Measurements from ENCODE around the gene GIMD1. TPM values are rescaled to one million over a fixed set of nuclear protein-coding genes. Genes with fewer than 3 reads are reported as not detected.

GIMD1 gene
- total and polyA plus RNA-seq, 7 donors = not detected

GRCh38 chr4:106314960-106315359 is 53.6 kb downstream of the GIMD1 start:
- H3K36me3 ChIP-seq = no peaks in the 10 kb centered on the region
- H3K9me3 ChIP-seq = no peaks in the 10 kb centered on the region
- peaks cover 0 to 43% (median 30%) of the 10 kb centered on the region in 4 donors for H3K4me1 ChIP-seq
- H3K4me3 ChIP-seq = peak overlapping the region; percentile 73 to 97 (median 87)
- DNase-seq = no peak
- no peaks in the 10 kb centered on the region for H3K27me3 ChIP-seq
- H3K27ac ChIP-seq = peak overlapping the region; percentile 92 to 99 (median 94)
- intact Hi-C loops (cut with DNase I) = loop anchor here (10.0 kb wide), 1 partner anchor 1400 kb away; no protein-coding TSS in a partner anchor
- 9 to 30% methylated on average over 6 of the region's 6 CpGs for WGBS, 2 donors
- no peak for TF ChIP-seq EP300 (IDR thresholded peaks at IDR 0.05)
- no peak for TF ChIP-seq POLR2A (IDR thresholded peaks at IDR 0.05)
- TF ChIP-seq POLR2AphosphoS5 (IDR thresholded peaks at IDR 0.05) = no peak
- TF ChIP-seq, protein P1, sequence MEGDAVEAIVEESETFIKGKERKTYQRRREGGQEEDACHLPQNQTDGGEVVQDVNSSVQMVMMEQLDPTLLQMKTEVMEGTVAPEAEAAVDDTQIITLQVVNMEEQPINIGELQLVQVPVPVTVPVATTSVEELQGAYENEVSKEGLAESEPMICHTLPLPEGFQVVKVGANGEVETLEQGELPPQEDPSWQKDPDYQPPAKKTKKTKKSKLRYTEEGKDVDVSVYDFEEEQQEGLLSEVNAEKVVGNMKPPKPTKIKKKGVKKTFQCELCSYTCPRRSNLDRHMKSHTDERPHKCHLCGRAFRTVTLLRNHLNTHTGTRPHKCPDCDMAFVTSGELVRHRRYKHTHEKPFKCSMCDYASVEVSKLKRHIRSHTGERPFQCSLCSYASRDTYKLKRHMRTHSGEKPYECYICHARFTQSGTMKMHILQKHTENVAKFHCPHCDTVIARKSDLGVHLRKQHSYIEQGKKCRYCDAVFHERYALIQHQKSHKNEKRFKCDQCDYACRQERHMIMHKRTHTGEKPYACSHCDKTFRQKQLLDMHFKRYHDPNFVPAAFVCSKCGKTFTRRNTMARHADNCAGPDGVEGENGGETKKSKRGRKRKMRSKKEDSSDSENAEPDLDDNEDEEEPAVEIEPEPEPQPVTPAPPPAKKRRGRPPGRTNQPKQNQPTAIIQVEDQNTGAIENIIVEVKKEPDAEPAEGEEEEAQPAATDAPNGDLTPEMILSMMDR (IDR thresholded peaks at IDR 0.05) = no peak

GRCh38 chr4:106312997-106313522 is 55.5 kb downstream of the GIMD1 start:
- TF ChIP-seq, protein P1 (IDR thresholded peaks at IDR 0.05) = no peak
- TF ChIP-seq POLR2A (IDR thresholded peaks at IDR 0.05) (no peak), EP300 (IDR thresholded peaks at IDR 0.05) (no peak), POLR2AphosphoS5 (IDR thresholded peaks at IDR 0.05) (no peak)
- peaks cover 0 to 28% (median 25%) of the 10 kb centered on the region in 4 donors for H3K4me1 ChIP-seq
- peaks cover 0 to 6% (median 0%) of the 10 kb centered on the region in 4 donors for H3K36me3 ChIP-seq
- no peak for DNase-seq
- no peaks in the 10 kb centered on the region for H3K9me3 ChIP-seq
- 87 to 90% methylated on average over 3 of the region's 3 CpGs for WGBS, 2 donors
- H3K4me3 ChIP-seq = no peak overlapping the region
- intact Hi-C loops (cut with DNase I) = loop anchor here (10.0 kb wide), 1 partner anchor 1402 kb away; no protein-coding TSS in a partner anchor
- no peak overlapping the region for H3K27ac ChIP-seq
- no peaks in the 10 kb centered on the region for H3K27me3 ChIP-seq

DNA sequence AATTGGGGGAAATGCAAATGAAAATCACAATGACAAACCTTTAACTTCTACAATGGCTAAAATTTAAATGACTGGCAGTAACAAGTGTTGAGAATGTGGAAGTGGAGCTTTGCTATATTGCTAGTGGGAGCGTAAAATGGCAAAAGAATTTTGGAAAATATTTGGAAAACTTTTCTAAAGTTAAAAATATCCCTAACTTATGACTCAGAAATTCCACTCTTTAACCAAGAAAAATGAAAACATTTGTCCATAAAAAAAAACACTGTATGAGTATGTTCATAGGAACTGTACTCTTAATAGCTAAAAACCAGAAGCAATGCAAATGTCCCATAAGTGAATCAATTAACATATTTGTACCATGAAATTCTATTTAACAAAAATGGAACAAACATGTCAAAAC is 56.2 kb downstream of the GIMD1 start:
- Histone ChIP-seq H3K9me3 (no peaks in the 10 kb centered on the region), H3K27ac (no peak overlapping the region), H3K4me3 (no peak overlapping the region), H3K36me3 (peaks cover 0 to 12% (median 0%) of the 10 kb centered on the region in 4 donors), H3K4me1 (peaks cover 0 to 21% (median 18%) of the 10 kb centered on the region in 4 donors), H3K27me3 (no peaks in the 10 kb centered on the region)
- WGBS, 2 donors = 92 to 98% methylated on average over 1 of the region's 1 CpG
- intact Hi-C loops (cut with DNase I) = loop anchor here (10.0 kb wide), 1 partner anchor 1402 kb away; no protein-coding TSS in a partner anchor
- TF ChIP-seq, protein P1 (IDR thresholded peaks at IDR 0.05) = no peak
- TF ChIP-seq EP300 (IDR thresholded peaks at IDR 0.05) (no peak), POLR2AphosphoS5 (IDR thresholded peaks at IDR 0.05) (no peak), POLR2A (IDR thresholded peaks at IDR 0.05) (no peak)
- DNase-seq = no peak

Other genes starting within 250 kb of the GIMD1 start
- 10 to 100 TPM; 26.3 to 43.5 (median 38.4) TPM for gene TBCK, start 52.6 kb downstream of the GIMD1 start, total RNA-seq
- gene TBCK, start 52.6 kb downstream of the GIMD1 start, polyA plus RNA-seq = 1 to 10 TPM; 4.8 to 9.6 (median 5.1) TPM
- gene AIMP1, start 52.2 kb downstream of the GIMD1 start, total RNA-seq = 10 to 100 TPM; 24.4 to 36.0 (median 31.0) TPM
- gene AIMP1, start 52.2 kb downstream of the GIMD1 start, polyA plus RNA-seq = 10 to 100 TPM; 26.1 to 32.0 (median 29.4) TPM